ENCODE data around the gene SORL1. TPM values are rescaled to one million over a fixed set of nuclear protein-coding genes. Genes with fewer than 3 reads are reported as not detected.

The SORL1 gene
- total RNA-seq, 6 experiments from 2014 or later, result 0.19 to 0.48 (median 0.36) TPM

DNA sequence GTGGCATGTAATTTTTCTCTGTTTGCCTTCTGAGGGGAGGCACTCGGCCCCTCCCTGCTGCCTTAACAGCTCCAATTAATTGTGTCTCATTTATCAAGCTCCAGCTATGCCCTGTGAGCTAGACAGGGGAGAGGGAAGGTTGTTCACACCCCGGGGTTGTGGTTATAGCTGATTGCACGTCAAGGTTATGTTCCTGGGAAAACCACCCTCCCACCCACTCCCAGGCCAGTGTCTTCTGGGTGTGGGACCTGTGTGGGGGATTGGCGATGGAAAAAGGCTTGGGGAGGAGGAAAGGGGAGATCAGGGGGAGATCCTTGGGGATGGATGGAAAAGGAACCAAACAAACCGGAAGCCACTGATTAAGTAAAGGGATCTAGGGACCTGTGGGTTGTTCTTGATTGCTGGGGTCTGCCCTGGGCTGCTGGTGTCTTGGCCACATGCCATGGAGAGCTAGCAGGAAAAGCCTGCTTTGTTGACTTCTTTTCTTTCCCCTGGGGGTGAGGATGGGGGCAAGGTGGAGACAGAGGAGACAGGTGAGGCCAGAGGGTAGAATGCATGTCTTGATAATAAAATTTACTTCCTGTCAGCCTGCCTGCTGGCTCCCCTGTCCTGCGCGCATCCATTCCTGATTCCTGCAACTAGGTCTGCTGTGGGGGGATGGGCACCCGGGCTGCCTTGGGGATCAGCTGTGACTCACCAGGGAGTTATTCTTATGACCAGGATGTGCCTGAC is 14.1 kb downstream of the SORL1 start:
- DNase-seq, result peak; percentile 93
- no peaks in the 10 kb centered on the region for H3K36me3 Mint-ChIP-seq (ENCODE audit: low read depth)
- H3K4me1 Mint-ChIP-seq (ENCODE audit: low read depth), result peaks cover 50% of the 10 kb centered on the region
- TF ChIP-seq CTCF (IDR thresholded peaks at IDR 0.05), result no peak
- peak overlapping the region; percentile 75 for H3K4me3 Mint-ChIP-seq
- H3K27me3 Mint-ChIP-seq (ENCODE audit: insufficient read depth), result no peaks in the 10 kb centered on the region
- H3K9me3 Mint-ChIP-seq, result no peaks in the 10 kb centered on the region
- peak overlapping the region; percentile 81 for H3K27ac Mint-ChIP-seq

DNA sequence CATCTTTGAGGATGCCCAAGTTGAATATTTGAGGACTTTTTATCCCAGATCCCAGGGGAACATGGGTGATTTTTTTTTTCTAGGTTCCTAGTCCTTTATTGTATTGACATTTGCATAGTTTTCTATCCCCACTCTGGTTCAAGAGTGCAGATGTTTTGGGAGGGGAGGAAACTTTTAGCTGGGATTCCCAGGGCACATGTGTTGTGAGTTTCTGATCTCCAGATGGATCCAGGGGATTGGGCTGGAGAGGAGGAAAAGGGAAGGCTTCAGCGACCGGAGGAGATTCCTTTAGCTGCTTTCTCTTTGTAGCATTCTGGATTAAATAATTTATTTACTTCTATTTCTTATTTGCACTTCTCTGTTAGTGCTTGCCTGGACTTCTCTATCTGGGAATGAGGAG is 15.4 kb downstream of the SORL1 start:
- Mint-ChIP-seq H3K36me3 (ENCODE audit: low read depth) (no peaks in the 10 kb centered on the region), H3K4me1 (ENCODE audit: low read depth) (peaks cover 50% of the 10 kb centered on the region), H3K9me3 (no peaks in the 10 kb centered on the region), H3K27me3 (ENCODE audit: insufficient read depth) (peaks cover 2% of the 10 kb centered on the region), H3K4me3 (peak overlapping the region; percentile 75), H3K27ac (peak overlapping the region; percentile 38; the same call in 1 of the 2 replicates)
- no peak for TF ChIP-seq CTCF (IDR thresholded peaks at IDR 0.05)
- DNase-seq, result no peak

DNA sequence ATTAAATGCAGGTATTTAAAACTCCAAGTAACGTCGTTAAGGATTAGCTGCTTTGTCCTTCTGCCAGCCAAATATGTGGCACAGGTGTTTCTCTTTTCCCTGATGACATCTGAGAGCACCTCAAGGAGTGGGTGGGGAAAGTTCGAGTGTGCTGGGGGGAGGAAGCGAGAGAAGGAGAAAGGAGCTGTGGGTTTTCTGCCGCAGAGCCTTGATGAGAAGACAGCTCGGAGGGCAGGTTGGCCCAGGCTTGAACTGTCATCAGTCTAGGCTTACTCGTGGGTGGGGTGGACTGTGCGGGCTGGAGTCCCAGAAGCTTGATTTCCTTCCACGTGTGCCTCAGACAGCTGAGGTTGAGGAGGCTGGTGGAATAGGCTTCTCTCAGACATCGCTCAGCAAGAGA is 15.9 kb downstream of the SORL1 start:
- Mint-ChIP-seq H3K27ac (no peak overlapping the region), H3K36me3 (ENCODE audit: low read depth) (no peaks in the 10 kb centered on the region), H3K4me1 (ENCODE audit: low read depth) (peaks cover 53% of the 10 kb centered on the region), H3K4me3 (no peak overlapping the region; the same call in 1 of the 2 replicates), H3K27me3 (ENCODE audit: insufficient read depth) (peaks cover 7% of the 10 kb centered on the region), H3K9me3 (no peaks in the 10 kb centered on the region)
- DNase-seq, result no peak
- no peak for TF ChIP-seq CTCF (IDR thresholded peaks at IDR 0.05)

GRCh38 chr11:121469910-121470309 is 17.8 kb downstream of the SORL1 start:
- peaks cover 7% of the 10 kb centered on the region for H3K27me3 Mint-ChIP-seq (ENCODE audit: insufficient read depth)
- DNase-seq, result no peak
- H3K27ac Mint-ChIP-seq, result no peak overlapping the region
- H3K9me3 Mint-ChIP-seq, result no peaks in the 10 kb centered on the region
- no peaks in the 10 kb centered on the region for H3K36me3 Mint-ChIP-seq (ENCODE audit: low read depth)
- H3K4me3 Mint-ChIP-seq, result no peak overlapping the region
- TF ChIP-seq CTCF (IDR thresholded peaks at IDR 0.05), result no peak
- peaks cover 39% of the 10 kb centered on the region for H3K4me1 Mint-ChIP-seq (ENCODE audit: low read depth)

DNA sequence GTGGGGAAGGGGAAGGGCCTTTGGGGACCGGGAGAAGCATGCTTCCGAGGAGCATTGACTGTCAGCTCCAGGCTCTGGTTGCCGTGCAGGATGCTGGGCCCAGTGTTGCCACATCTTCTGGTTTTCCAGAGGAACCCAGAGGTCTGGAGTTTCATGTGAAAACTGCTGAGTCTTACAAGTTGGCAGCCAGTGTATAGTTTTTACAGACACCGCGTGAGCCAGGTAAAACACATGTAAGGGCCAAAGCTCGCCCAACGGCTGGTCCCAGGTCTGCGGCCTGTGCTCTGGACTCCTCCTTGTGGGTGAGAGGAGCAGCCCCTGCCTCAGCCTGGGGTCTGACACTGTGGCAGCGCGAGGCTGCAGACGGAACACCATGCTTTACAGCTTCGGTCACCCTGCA is 19.1 kb downstream of the SORL1 start:
- Mint-ChIP-seq H3K27me3 (ENCODE audit: insufficient read depth) (peaks cover 15% of the 10 kb centered on the region), H3K4me3 (no peak overlapping the region), H3K4me1 (ENCODE audit: low read depth) (peaks cover 27% of the 10 kb centered on the region), H3K27ac (no peak overlapping the region), H3K9me3 (no peaks in the 10 kb centered on the region), H3K36me3 (ENCODE audit: low read depth) (no peaks in the 10 kb centered on the region)
- TF ChIP-seq CTCF (IDR thresholded peaks at IDR 0.05), result no peak
- no peak for DNase-seq

Data from HFFc6 (cell line).